HEK293T (cell line): ENCODE data around the gene SSR2.

Experiments used
- ARNT ChIP-seq: fragments of 450-650 bp; IDR thresholded peaks from 2 replicates; pipeline ENCODE4 v1.6.1; 2017; ENCODE audit warnings: mild to moderate bottlenecking
- BHLHE40 ChIP-seq: fragments of 450-650 bp; IDR thresholded peaks from 2 replicates; pipeline ENCODE4 v1.6.1; 2016; ENCODE audit warnings: mild to moderate bottlenecking, moderate library complexity, borderline replicate concordance
- FOXK2 ChIP-seq: fragments of 450-650 bp; IDR thresholded peaks from 2 replicates; pipeline ENCODE4 v1.6.1; 2016; ENCODE audit warnings: mild to moderate bottlenecking
- HDGF ChIP-seq: fragments of 450-650 bp; IDR thresholded peaks from 2 replicates; pipeline ENCODE4 v1.6.1; 2017; ENCODE audit warnings: antibody characterized with exemption, borderline replicate concordance
- SUZ12 ChIP-seq: fragments of 450-650 bp; IDR thresholded peaks from 2 replicates; pipeline ENCODE4 v1.6.1; 2016; ENCODE audit warnings: mild to moderate bottlenecking

DNA sequence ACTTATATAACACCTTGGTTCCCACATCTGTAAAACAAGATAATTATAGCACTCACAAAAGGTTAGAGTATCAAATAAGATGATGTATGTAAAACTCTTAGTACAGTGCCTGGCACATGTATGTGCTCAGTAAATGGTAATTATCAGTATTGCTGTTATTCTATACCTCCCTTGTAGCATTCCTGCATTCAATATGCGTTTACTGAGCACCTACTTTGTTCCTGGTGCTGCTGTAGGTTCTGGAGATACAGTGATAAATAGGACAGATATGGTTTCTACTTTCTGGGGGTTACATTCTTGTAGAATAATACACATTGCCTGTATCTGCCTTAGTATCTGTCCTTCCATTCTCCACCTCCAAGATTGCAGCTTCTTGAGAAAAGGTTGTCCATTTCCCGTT, 1.2 kb upstream of the SSR2 start:
- TF ChIP-seq FOXK2 (no peak), SUZ12 (no peak), HDGF (no peak), BHLHE40 (no peak), ARNT (no peak)
